CD14-positive monocyte (primary cell): Measurements from ENCODE around the gene ADRA2C. TPM values are rescaled to one million over a fixed set of nuclear protein-coding genes. Genes with fewer than 3 reads are reported as not detected.

Experiments
- DNase-seq, 3 donors: peaks; one replicate each; pipeline ENCODE4 v3.0.0-alpha.2; 2011 to 2022
- H2AFZ ChIP-seq: 2 replicates; pipeline ENCODE4 v1.6.0; 2012; ENCODE audit warnings: mild to moderate bottlenecking, low read depth, low read length, inconsistent platforms; ENCODE audit not compliant: insufficient read depth, poor library complexity, severe bottlenecking
- H3K27ac ChIP-seq, 2 donors: 1 replicate in 1 of 2; 2 replicates in 1 of 2; pipeline ENCODE4 v1.5.1; 2012 to 2013; ENCODE audit warnings: low read length in 2 of 2, control low read depth in 1 of 2, inconsistent platforms in 1 of 2, low read depth in 1 of 2, mild to moderate bottlenecking in 1 of 2
- H3K27me3 ChIP-seq, 2 donors: one replicate each; pipeline versions ENCODE4 v1.6.0 to v1.6.1; 2011 to 2013; ENCODE audit warnings: low read length in 2 of 2; ENCODE audit not compliant: control insufficient read depth in 2 of 2, insufficient read depth in 2 of 2
- H3K36me3 ChIP-seq, 2 donors: replicated peaks in 1 of 2; 1 replicate in 1 of 2; 2 replicates in 1 of 2; pipeline versions ENCODE4 v1.5.1 to v1.6.1; 2012 to 2013; ENCODE audit warnings: low read length in 2 of 2, control low read depth in 1 of 2, inconsistent platforms in 1 of 2, mild to moderate bottlenecking in 1 of 2; ENCODE audit not compliant: insufficient read depth in 2 of 2, control insufficient read depth in 1 of 2
- H3K4me1 ChIP-seq, 2 donors: 1 replicate in 1 of 2; 2 replicates in 1 of 2; pipeline versions ENCODE4 v1.5.1 to v1.6.1; 2012 to 2013; ENCODE audit warnings: low read length in 2 of 2, control low read depth in 1 of 2, inconsistent platforms in 1 of 2, mild to moderate bottlenecking in 1 of 2, moderate library complexity in 1 of 2; ENCODE audit not compliant: insufficient read depth in 2 of 2, control insufficient read depth in 1 of 2
- H3K4me2 ChIP-seq: replicated peaks from 2 replicates; pipeline ENCODE3; 2012; ENCODE audit warnings: low read length, moderate library complexity, mild to moderate bottlenecking; ENCODE audit not compliant: poor library complexity, severe bottlenecking; ENCODE audit errors: extremely low read depth
- H3K4me3 ChIP-seq, 3 experiments: fragments of 200-600 bp in 1 of 3; sonication (generic) in 1 of 3; replicated peaks in 1 of 3; 1 replicate in 2 of 3; 2 replicates in 1 of 3; pipeline ENCODE4 v1.5.1; 2011 to 2013; ENCODE audit warnings: low read length in 3 of 3, mild to moderate bottlenecking in 3 of 3, control low read depth in 2 of 3, low read depth in 2 of 3, inconsistent platforms in 1 of 3, moderate library complexity in 1 of 3
- H3K79me2 ChIP-seq: 2 replicates; pipeline ENCODE4 v1.6.0; 2012; ENCODE audit warnings: mild to moderate bottlenecking, control low read depth, inconsistent platforms, low read length, moderate library complexity; ENCODE audit not compliant: insufficient read depth
- H3K9ac ChIP-seq: 2 replicates; pipeline ENCODE4 v1.6.0; 2017; ENCODE audit warnings: low read length, mild to moderate bottlenecking; ENCODE audit not compliant: insufficient read depth, poor library complexity, severe bottlenecking
- H3K9me3 ChIP-seq, 2 donors: replicated peaks in 1 of 2; 1 replicate in 1 of 2; 2 replicates in 1 of 2; pipeline versions ENCODE4 v1.5.1 to v1.6.1; 2012 to 2013; ENCODE audit warnings: low read length in 2 of 2, control low read depth in 1 of 2; ENCODE audit not compliant: control insufficient read depth in 1 of 2, insufficient read depth in 1 of 2
- H4K20me1 ChIP-seq: 2 replicates; pipeline ENCODE4 v1.6.0; 2012; ENCODE audit warnings: mild to moderate bottlenecking, low read length, control low read depth, moderate library complexity; ENCODE audit not compliant: insufficient read depth
- H3K27ac Mint-ChIP-seq, 7 donors: one replicate each; pipeline ENCODE4 v1.8.0; 2020; ENCODE audit warnings: mild to moderate bottlenecking in 7 of 7, mixed read lengths in 7 of 7, moderate library complexity in 6 of 7, inconsistent platforms in 2 of 7
- H3K27me3 Mint-ChIP-seq, 3 donors: one replicate each; pipeline ENCODE4 v1.8.0; 2021 to 2022; ENCODE audit warnings: low read depth in 3 of 3, mild to moderate bottlenecking in 3 of 3, mixed read lengths in 3 of 3, moderate library complexity in 3 of 3, inconsistent platforms in 1 of 3
- H3K36me3 Mint-ChIP-seq, 2 donors: one replicate each; pipeline ENCODE4 v1.8.0; 2020; ENCODE audit warnings: mixed read lengths in 2 of 2, inconsistent platforms in 1 of 2, mild to moderate bottlenecking in 1 of 2
- H3K4me1 Mint-ChIP-seq: one replicate; pipeline ENCODE4 v1.8.0; 2020; ENCODE audit warnings: mild to moderate bottlenecking, mixed read lengths
- H3K4me3 Mint-ChIP-seq, 2 donors: one replicate each; pipeline ENCODE4 v1.8.0; 2020; ENCODE audit warnings: mild to moderate bottlenecking in 2 of 2, mixed read lengths in 2 of 2, moderate library complexity in 1 of 2
- H3K9me3 Mint-ChIP-seq, 7 donors: one replicate each; pipeline ENCODE4 v1.8.0; 2020 to 2022; ENCODE audit warnings: mixed read lengths in 7 of 7, mild to moderate bottlenecking in 6 of 7, moderate library complexity in 6 of 7, inconsistent platforms in 2 of 7
- WGBS: methylation state at CpG from one replicate; pipeline ENCODE4 v1.1.5; 2013; ENCODE audit warnings: missing lambda C conversion rate; ENCODE audit not compliant: insufficient coverage; 5-methylcytosine and 5-hydroxymethylcytosine counted together
- intact Hi-C, 2 donors: fragments of 100-400 bp; cut with micrococcal nuclease; formaldehyde crosslinking; loops; one replicate each; pipeline versions ENCODE4 v1.15.0 to v1.15.1; 2023
- polyA plus RNA-seq, 3 donors: library from polyadenylated mRNA; depleted of rRNA in 1 of 3; unstranded in 2 of 3; stranded (reverse) in 1 of 3; fragments of 300-500 nt in 2 of 3; fragments of >200 nt in 1 of 3; fragmentation: Illumina TruSeq in 2 of 3; gene quantifications; 1 replicate in 2 of 3; 2 replicates in 1 of 3; pipeline ENCODE4 v1.2.3, GENCODE V29; 2012 to 2021
- TF ChIP-seq, protein P1 (sequence below): fragments of 200-600 bp; IDR thresholded peaks from one replicate; pipeline ENCODE4 v1.8.0; 2022; ENCODE audit warnings: antibody characterized with exemption, mild to moderate bottlenecking

ADRA2C gene
- polyA plus RNA-seq, 3 donors, result not detected

DNA sequence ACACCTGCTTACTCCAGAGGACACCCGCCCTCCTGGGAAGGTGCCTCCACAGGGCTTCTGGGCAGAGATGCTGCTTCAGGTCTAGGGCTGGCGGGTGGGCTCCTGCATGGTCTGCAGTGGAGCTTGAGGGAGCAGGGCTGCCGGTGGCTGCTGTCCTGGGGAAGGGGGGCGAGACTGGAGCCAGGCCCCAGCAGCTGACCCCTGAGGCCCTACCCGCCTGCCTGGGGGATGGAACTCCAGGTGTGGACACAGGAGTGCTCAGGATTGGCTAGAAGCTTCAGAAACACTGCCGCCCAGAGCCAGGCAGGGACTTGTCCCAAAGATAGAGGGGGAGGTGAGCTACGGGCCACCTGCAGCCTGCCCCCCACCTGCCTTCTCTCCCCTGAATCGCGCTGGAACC, 33.0 kb upstream of the ADRA2C start:
- H3K4me2 ChIP-seq, result no peak overlapping the region

DNA sequence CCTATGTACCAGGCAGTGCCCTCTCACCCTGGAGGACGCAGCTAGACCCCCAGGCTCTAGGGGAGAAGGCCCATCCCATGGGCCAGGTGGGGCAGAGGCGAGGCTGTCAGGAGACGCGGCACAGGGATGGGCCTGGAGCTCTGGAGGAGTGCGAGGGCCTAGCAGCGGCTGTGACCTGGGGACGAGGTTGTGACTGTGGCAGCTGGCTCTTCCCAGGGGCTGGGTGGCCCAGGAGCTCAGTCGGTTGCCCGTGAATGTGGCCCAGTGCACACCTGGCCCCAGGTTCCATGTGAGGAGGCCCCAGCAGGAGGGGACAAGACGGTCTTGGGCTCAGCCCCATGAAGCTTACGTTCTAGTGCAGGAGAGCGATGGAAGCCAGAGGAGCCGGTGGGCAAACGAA, 31.0 kb upstream of the ADRA2C start:
- intact Hi-C loops, result no loop called here
- no peaks in the 10 kb centered on the region for H3K79me2 ChIP-seq
- no peak for DNase-seq
- H4K20me1 ChIP-seq, result no peaks in the 10 kb centered on the region
- H3K9ac ChIP-seq, result no peak overlapping the region
- H3K27me3 ChIP-seq, result no peaks in the 10 kb centered on the region
- H2AFZ ChIP-seq, result no peak overlapping the region
- no peak overlapping the region for H3K4me3 Mint-ChIP-seq
- H3K4me1 Mint-ChIP-seq, result no peaks in the 10 kb centered on the region
- 92% methylated on average over 11 of the region's 14 CpGs for WGBS
- TF ChIP-seq, protein P1, sequence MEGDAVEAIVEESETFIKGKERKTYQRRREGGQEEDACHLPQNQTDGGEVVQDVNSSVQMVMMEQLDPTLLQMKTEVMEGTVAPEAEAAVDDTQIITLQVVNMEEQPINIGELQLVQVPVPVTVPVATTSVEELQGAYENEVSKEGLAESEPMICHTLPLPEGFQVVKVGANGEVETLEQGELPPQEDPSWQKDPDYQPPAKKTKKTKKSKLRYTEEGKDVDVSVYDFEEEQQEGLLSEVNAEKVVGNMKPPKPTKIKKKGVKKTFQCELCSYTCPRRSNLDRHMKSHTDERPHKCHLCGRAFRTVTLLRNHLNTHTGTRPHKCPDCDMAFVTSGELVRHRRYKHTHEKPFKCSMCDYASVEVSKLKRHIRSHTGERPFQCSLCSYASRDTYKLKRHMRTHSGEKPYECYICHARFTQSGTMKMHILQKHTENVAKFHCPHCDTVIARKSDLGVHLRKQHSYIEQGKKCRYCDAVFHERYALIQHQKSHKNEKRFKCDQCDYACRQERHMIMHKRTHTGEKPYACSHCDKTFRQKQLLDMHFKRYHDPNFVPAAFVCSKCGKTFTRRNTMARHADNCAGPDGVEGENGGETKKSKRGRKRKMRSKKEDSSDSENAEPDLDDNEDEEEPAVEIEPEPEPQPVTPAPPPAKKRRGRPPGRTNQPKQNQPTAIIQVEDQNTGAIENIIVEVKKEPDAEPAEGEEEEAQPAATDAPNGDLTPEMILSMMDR, result no peak
- no peak overlapping the region for H3K27ac Mint-ChIP-seq
- no peaks in the 10 kb centered on the region for H3K36me3 Mint-ChIP-seq
- H3K9me3 ChIP-seq, result no peaks in the 10 kb centered on the region
- H3K27me3 Mint-ChIP-seq, result peaks cover 9 to 16% (median 10%) of the 10 kb centered on the region in 3 donors
- H3K36me3 ChIP-seq, result no peaks in the 10 kb centered on the region
- no peak overlapping the region for H3K27ac ChIP-seq
- H3K4me1 ChIP-seq, result no peaks in the 10 kb centered on the region
- H3K4me2 ChIP-seq, result no peak overlapping the region
- H3K9me3 Mint-ChIP-seq, result peaks cover 0 to 2% (median 0%) of the 10 kb centered on the region in 7 donors
- H3K4me3 ChIP-seq, result no peak overlapping the region

More for the DNA sequence above, 33.0 kb upstream of the ADRA2C start:
- no peaks in the 10 kb centered on the region for H4K20me1 ChIP-seq
- no peaks in the 10 kb centered on the region for H3K36me3 ChIP-seq
- no peak overlapping the region for H3K27ac ChIP-seq
- intact Hi-C loops, result no loop called here
- H2AFZ ChIP-seq, result no peak overlapping the region
- no peaks in the 10 kb centered on the region for H3K27me3 ChIP-seq
- no peaks in the 10 kb centered on the region for H3K36me3 Mint-ChIP-seq
- H3K4me1 Mint-ChIP-seq, result no peaks in the 10 kb centered on the region
- H3K27ac Mint-ChIP-seq, result no peak overlapping the region
- WGBS, result 62% methylated on average over 9 of the region's 9 CpGs
- peaks cover 10 to 22% (median 12%) of the 10 kb centered on the region in 3 donors for H3K27me3 Mint-ChIP-seq
- no peak overlapping the region for H3K4me3 Mint-ChIP-seq
- no peaks in the 10 kb centered on the region for H3K9me3 ChIP-seq
- H3K4me3 ChIP-seq, result no peak overlapping the region
- no peak for DNase-seq
- H3K9me3 Mint-ChIP-seq, result peaks cover 0 to 2% (median 0%) of the 10 kb centered on the region in 7 donors
- H3K79me2 ChIP-seq, result no peaks in the 10 kb centered on the region
- TF ChIP-seq, protein P1, result no peak
- no peaks in the 10 kb centered on the region for H3K4me1 ChIP-seq
- no peak overlapping the region for H3K9ac ChIP-seq
